GM19372 (cell line): ENCODE data around the gene DPP8.
"Not testable (repeated sequence)": the region's sequence is repeated elsewhere in the genome, so short reads cannot be mapped to it uniquely, and the experiment has no call there.

Experiments
- ATAC-seq: cut with Tn5 transposase; IDR thresholded peaks from one replicate; pipeline ENCODE4 v1.9.1; 2021; ENCODE audit warnings: mild to moderate bottlenecking, low read depth, moderate library complexity; ENCODE audit not compliant: unreplicated experiment

Gene DPP8

DNA sequence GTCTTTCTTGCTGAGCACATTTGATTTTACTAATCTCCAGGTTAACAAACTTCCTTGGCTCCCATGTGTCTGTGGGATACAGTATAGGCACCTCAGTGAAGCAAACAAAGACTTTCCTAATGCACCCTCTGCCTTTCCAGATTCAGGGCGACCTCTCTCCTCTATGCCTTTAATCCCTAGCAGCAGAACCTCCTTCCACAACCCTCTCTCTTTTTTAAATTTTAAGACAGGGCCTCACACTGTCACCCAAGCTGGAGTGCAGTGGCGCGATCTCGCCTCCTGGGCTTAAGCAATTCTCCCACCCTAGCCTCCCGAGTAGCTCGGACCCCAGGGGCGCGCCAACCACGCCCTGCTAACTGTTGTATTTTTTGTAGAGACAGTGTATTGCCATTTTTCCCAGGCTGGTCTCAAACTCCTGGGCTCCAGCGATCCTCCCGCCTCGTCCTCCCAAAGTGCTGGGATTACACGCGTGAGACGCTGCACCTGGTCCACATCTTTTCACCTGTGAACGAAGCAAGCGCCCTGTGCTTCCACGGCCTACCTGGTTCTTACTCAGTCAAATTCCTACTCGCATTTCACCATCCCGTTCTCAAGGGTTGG is 11.1 kb upstream of the DPP8 start:
- no peak for ATAC-seq

GRCh38 chr15:65525622-65526021 is 8.1 kb upstream of the DPP8 start:
- no peak for ATAC-seq

GRCh38 chr15:65524226-65524625 is 6.7 kb upstream of the DPP8 start:
- ATAC-seq: no peak

GRCh38 chr15:65521350-65521749 is 3.9 kb upstream of the DPP8 start:
- ATAC-seq: no peak

- no peak for ATAC-seq
Measured at GRCh38 chr15:65518633-65519285, 1.3 kb upstream of the DPP8 start.

DNA sequence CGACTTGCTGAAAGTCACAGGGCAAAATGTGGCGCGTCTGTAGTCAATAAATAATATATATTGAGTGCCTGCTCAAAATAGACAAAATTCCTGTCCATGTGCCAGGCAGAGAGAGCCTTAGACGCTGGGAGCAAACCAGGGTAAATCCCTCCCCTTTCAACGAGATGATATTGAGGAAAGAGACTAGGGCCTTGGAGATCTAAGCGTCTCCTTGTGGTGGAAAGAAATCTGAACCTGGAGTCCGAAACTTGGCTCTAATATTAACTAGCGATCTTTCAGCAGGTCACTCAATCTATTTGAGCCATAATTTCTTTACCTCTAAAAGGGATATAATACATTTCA is 348 bp upstream of the DPP8 start:
- no peak for ATAC-seq

DNA sequence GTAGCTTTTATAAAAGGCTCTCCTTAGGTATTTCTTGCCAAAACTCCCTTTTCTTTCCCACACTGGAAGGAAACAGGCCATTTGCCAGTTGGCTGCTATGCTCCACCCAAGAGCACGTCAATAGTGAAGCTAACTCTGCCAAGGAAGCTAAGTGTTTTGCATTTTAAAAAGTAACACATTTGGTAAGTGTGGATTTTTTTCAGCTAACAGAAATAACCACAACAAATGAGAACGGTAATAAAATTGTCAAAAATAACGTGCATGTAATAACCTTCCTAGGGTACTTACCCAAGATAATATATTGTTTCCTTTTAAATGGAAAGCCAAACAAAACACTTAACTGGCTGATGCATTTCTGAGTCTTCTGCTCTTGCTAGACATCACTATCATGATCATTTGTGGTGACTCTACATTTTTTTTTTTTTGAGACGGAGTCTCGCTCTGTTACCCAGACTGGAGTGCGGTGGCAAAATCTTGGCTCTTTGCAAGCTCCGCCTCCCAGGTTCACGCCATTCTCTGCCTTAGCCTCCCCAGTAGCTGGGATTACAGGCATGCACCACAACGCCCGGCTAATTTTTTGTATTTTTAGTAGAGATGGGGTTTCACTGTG is 4.6 kb downstream of the DPP8 start:
- no peak for ATAC-seq

- ATAC-seq: no peak
Measured at GRCh38 chr15:65512189-65512588, 5.3 kb downstream of the DPP8 start.

GRCh38 chr15:65509321-65509720 is 8.2 kb downstream of the DPP8 start:
- no peak for ATAC-seq

DNA sequence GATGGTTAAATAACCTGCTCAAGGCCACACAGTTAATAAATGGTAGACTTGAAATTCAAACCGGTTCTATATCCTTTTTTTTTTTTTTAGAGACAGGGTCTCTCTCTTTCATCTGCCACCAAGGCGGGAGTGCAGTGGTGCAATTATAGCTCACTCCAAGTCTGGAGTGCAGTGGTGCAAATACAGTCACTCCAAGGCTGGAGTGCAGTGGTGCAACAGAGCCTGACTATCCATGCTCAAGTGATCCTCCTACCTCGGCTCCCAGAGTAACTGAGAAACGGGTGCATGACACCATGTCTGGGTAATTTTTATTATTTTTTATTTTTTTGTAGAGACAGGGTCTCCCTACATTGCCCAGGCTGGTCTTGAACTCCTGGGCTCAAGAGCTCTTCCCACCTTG is 23.4 kb downstream of the DPP8 start:
- no peak for ATAC-seq

GRCh38 chr15:65484876-65485275 is 32.6 kb downstream of the DPP8 start:
- no peak for ATAC-seq

DNA sequence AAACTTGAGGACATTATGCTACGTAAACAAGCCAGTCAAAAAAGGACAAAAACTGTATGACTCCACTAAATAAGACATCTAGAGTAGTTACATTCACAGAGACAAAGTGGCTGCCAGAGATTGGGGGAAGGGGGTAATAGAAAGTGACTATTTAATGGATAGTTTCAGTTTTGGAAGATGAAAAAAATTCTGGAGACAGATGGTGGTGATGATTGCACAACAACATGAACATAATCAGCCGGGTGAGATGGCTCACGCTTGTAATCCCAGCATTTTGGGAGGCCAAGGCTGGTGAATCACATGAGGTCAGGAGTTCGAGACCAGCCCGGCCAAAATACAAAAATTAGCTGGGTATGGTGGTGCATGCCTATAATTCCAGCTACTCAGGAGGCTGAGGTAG is 40.6 kb downstream of the DPP8 start:
- no peak for ATAC-seq

DNA sequence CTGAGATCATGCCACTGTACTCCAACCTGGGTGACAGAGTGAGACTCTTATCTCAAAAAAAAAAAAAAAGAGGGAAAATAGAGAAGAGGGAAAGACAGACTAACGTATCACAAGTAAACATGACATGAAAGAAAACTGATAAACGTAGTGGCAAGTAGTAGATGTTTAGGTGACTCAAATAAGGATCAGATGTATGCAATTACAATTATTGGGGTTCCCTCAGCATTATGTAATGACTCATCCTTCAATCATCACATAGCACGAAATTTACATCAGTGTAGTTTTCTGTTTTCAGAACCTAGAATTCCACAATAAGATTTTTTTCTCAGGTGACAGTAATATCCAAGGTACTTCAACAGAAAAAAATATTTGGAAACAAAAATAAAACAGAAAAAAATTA is 46.6 kb downstream of the DPP8 start:
- no peak for ATAC-seq

DNA sequence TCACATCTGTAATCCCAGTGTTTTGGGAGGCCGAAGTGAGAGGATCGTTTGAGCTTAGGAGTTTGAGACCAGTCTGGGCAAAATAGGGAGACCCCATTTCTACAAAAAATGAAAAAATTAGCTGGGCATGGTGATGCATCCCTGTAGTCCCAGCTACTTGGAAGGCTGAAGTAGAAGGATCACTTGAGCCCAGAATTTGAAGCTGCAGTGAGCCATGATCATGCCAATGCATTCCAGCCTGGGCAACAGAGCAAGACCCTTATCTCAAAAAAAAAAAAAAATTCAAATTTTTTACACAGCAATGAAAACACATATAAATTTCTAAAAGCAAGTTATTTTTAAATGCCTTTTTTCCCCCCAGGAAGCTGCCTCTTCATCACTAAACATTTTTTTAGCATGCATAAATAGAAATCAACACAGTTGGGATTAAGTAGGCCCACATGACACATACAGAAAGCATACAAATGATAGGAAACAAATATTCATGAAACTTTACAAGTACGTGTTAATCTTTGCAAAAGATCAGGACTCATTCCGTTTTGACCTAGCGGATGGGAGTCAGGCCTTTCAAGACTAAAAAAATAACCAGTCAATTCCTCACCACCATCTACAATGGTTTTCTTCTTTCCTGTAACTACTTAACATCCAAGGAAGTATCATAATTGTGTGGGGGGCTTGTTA is 49.1 kb downstream of the DPP8 start:
- no peak for ATAC-seq

- ATAC-seq: no peak
Measured at GRCh38 chr15:65466901-65467300, 50.6 kb downstream of the DPP8 start.

GRCh38 chr15:65463096-65463495 is 54.4 kb downstream of the DPP8 start:
- not testable (repeated sequence) for ATAC-seq

DNA sequence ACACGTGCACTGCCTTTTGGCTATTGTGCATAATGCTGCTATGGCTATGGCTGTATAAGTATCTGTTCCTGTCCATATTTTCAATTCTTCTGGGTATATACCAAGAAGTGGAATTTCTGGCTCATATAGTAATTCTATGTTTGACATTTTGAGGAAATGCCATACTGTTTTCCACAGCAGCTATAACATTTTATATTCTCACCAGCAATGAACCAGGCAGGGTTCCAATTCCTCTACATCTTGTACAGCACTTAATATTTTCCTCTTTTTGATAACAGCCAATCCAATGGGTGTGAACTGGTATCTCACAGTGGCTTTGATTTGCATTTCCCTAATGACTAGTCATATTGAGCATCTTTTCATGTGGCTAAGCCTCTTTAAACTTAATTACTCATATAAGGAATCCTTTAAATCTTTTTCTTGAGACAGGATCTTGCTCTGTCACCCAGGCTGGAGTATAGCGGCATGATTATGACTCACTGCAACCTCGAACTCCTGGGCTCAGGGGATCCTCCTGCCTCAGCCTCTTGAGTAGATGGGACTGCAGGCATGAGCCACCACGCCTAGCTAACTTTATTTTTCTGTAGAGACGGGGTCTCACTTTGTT is 56.6 kb downstream of the DPP8 start:
- no peak for ATAC-seq

GRCh38 chr15:65455256-65455655 is 62.2 kb downstream of the DPP8 start:
- ATAC-seq: not testable (repeated sequence)

- ATAC-seq: no peak
Measured at GRCh38 chr15:65451989-65452388, 65.5 kb downstream of the DPP8 start.

DNA sequence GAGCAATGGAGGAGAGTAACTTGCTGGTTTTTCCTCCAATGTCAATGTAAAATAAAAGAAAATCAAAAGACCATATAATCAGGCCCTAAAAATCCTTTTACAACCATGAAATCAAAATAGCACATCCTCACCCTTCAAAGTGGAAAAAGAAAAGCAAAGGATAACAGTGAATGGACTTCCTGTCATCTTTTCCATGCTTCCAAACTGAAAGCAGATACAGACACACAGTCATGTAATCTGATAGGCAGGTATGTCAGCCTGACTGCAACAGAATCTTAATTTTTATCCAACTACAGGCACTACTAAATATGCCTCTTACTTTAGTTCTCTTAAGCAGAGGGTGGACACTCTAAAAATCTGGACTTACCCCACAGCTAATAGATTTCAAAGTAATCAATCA is 66.9 kb downstream of the DPP8 start:
- ATAC-seq: no peak

DNA sequence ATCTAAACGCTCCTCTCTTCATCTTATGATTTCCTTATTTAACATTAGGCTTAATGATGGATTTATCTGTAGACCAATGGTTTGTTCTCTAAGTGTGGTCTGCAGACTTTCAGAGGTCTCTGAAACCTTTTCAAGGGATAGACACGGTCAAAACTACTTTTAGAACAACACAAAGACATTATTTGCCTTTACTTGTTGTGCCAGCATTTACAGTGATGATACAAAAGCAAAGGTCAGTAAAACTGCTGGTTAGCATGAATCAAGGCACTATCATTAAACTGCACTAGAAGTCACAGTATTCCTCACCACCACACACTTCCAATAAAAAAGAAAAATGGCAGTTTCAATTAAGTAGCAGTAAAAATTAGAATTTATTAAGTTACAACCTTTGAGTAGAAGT is 70.3 kb downstream of the DPP8 start:
- no peak for ATAC-seq
